Hepatocyte (in vitro differentiated cells): Measurements from ENCODE around the gene ABCE1. TPM values are rescaled to one million over a fixed set of nuclear protein-coding genes. Genes with fewer than 3 reads are reported as not detected.

ENCODE experiments used
- DNase-seq: peaks from one replicate; pipeline ENCODE4 v3.0.0-alpha.2; 2016; ENCODE audit warnings: low spot score
- H2AFZ ChIP-seq: fragments of 200-600 bp; sonication (generic); 2 replicates; pipeline ENCODE4 v1.6.0; 2016; ENCODE audit warnings: antibody characterized with exemption, mild to moderate bottlenecking
- H3K27ac ChIP-seq: fragments of 200-600 bp; sonication (generic); 2 replicates; pipeline ENCODE4 v1.5.1; 2016; ENCODE audit warnings: mild to moderate bottlenecking
- H3K27me3 ChIP-seq: fragments of 200-600 bp; sonication (generic); 2 replicates; pipeline ENCODE4 v1.6.1; 2016
- H3K36me3 ChIP-seq: fragments of 200-600 bp; sonication (generic); replicated peaks from 2 replicates; pipeline ENCODE4 v1.5.1; 2016; ENCODE audit warnings: low read depth; ENCODE audit not compliant: insufficient read depth
- H3K4me1 ChIP-seq: fragments of 200-600 bp; sonication (generic); 2 replicates; pipeline ENCODE4 v1.5.1; 2016; ENCODE audit warnings: mild to moderate bottlenecking, moderate library complexity; ENCODE audit not compliant: insufficient read depth
- H3K4me2 ChIP-seq: fragments of 200-600 bp; sonication (generic); 2 replicates; pipeline ENCODE4 v1.6.0; 2016
- H3K4me3 ChIP-seq: fragments of 200-600 bp; sonication (generic); 2 replicates; pipeline ENCODE4 v1.5.1; 2016; ENCODE audit warnings: mild to moderate bottlenecking
- H3K79me2 ChIP-seq: fragments of 200-600 bp; sonication (generic); 2 replicates; pipeline ENCODE4 v1.6.0; 2017; ENCODE audit warnings: mild to moderate bottlenecking
- H3K9me2 ChIP-seq: fragments of 200-600 bp; sonication (generic); replicated peaks from 2 replicates; pipeline ENCODE4 v1.6.0; 2017; ENCODE audit warnings: mild to moderate bottlenecking; ENCODE audit not compliant: insufficient read depth
- H3K9me3 ChIP-seq: fragments of 200-600 bp; sonication (generic); 2 replicates; pipeline ENCODE4 v1.5.1; 2016; ENCODE audit warnings: low read depth, mild to moderate bottlenecking
- H4K20me1 ChIP-seq: fragments of 200-600 bp; sonication (generic); 2 replicates; pipeline ENCODE4 v1.6.0; 2016; ENCODE audit warnings: mild to moderate bottlenecking; ENCODE audit not compliant: insufficient read depth, poor library complexity, severe bottlenecking
- EZH2 ChIP-seq: fragments of 200-600 bp; sonication (generic); IDR thresholded peaks from 2 replicates; pipeline ENCODE4 v1.6.1; 2016; ENCODE audit warnings: antibody characterized with exemption, mild to moderate bottlenecking, borderline replicate concordance
- EZH2phosphoT487 ChIP-seq: fragments of 200-600 bp; sonication (generic); IDR thresholded peaks from one replicate; pipeline ENCODE4 v1.6.1; 2018; ENCODE audit warnings: antibody characterized with exemption, mild to moderate bottlenecking, low read depth, moderate library complexity; ENCODE audit not compliant: unreplicated experiment, severe bottlenecking
- WGBS: methylation state at CpG from one replicate; pipeline ENCODE4 v1.1.6; 2016; ENCODE audit warnings: low lambda C conversion rate; ENCODE audit errors: missing lambda C conversion rate; 5-methylcytosine and 5-hydroxymethylcytosine counted together
- polyA plus RNA-seq: library from polyadenylated mRNA; unstranded; fragments of >200 nt; fragmentation: Nextera tagmentation; extraction: Ambion mirVana; gene quantifications from 2 replicates; pipeline ENCODE4 v1.2.1, GENCODE V29; 2016
- total RNA-seq: library from RNA; depleted of rRNA; stranded (reverse); fragments of >200 nt; gene quantifications from 2 replicates; pipeline ENCODE4 v1.2.3, GENCODE V29; 2014
- TF ChIP-seq, protein P1 (sequence below): fragments of 200-600 bp; sonication (generic); IDR thresholded peaks from 2 replicates; pipeline ENCODE4 v1.5.1; 2016; ENCODE audit warnings: antibody characterized with exemption, mild to moderate bottlenecking; ENCODE audit not compliant: poor library complexity

The ABCE1 gene
- total and polyA plus RNA-seq, 2 experiments from 2014 or later = 24.3 to 82.4 TPM

- H3K4me1 ChIP-seq = no peaks in the 10 kb centered on the region
- H4K20me1 ChIP-seq = peaks cover 8% of the 10 kb centered on the region
- H3K9me2 ChIP-seq = no peaks in the 10 kb centered on the region
- H2AFZ ChIP-seq = no peak overlapping the region
- no peak for DNase-seq
- H3K4me3 ChIP-seq = no peak overlapping the region
- no peak overlapping the region for H3K4me2 ChIP-seq
- no peak overlapping the region for H3K27ac ChIP-seq
- H3K36me3 ChIP-seq = peaks cover 6% of the 10 kb centered on the region
- no peaks in the 10 kb centered on the region for H3K27me3 ChIP-seq
- TF ChIP-seq, protein P1, sequence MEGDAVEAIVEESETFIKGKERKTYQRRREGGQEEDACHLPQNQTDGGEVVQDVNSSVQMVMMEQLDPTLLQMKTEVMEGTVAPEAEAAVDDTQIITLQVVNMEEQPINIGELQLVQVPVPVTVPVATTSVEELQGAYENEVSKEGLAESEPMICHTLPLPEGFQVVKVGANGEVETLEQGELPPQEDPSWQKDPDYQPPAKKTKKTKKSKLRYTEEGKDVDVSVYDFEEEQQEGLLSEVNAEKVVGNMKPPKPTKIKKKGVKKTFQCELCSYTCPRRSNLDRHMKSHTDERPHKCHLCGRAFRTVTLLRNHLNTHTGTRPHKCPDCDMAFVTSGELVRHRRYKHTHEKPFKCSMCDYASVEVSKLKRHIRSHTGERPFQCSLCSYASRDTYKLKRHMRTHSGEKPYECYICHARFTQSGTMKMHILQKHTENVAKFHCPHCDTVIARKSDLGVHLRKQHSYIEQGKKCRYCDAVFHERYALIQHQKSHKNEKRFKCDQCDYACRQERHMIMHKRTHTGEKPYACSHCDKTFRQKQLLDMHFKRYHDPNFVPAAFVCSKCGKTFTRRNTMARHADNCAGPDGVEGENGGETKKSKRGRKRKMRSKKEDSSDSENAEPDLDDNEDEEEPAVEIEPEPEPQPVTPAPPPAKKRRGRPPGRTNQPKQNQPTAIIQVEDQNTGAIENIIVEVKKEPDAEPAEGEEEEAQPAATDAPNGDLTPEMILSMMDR = no peak
- TF ChIP-seq EZH2phosphoT487 (no peak), EZH2 (no peak)
- 83% methylated on average over 2 of the region's 2 CpGs for WGBS
- H3K9me3 ChIP-seq = no peaks in the 10 kb centered on the region
- H3K79me2 ChIP-seq = peaks cover 29% of the 10 kb centered on the region
These were observed 9.0 kb downstream of the ABCE1 start for GRCh38 chr4:145107126-145107525.

DNA sequence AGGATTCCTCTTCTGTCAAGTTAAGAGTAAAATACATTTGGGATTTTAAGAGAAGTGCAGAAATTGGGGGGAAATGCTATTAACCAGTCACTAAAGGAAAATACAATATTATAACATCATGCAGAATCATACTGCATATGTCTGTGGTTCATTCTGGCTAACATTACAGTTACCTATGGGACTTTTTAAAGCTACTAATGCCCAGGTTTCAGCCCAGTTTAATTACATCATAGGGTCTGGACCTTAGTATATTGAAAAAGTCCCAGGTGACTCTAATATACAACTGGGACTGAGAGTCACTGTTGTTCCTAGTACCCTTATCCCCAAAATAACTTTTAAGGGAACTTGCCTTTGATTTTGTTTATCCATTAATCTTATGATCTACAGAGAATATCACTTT lies 10.0 kb downstream of the ABCE1 start:
- DNase-seq = no peak
- H3K4me2 ChIP-seq = no peak overlapping the region
- peaks cover 6% of the 10 kb centered on the region for H3K36me3 ChIP-seq
- no peak overlapping the region for H2AFZ ChIP-seq
- no peak for TF ChIP-seq EZH2
- TF ChIP-seq EZH2phosphoT487 = no peak
- TF ChIP-seq, protein P1 = no peak
- no peak overlapping the region for H3K4me3 ChIP-seq
- no peak overlapping the region for H3K27ac ChIP-seq
- peaks cover 19% of the 10 kb centered on the region for H3K79me2 ChIP-seq
- H3K9me3 ChIP-seq = no peaks in the 10 kb centered on the region
- no peaks in the 10 kb centered on the region for H3K4me1 ChIP-seq
- H4K20me1 ChIP-seq = peaks cover 8% of the 10 kb centered on the region
- H3K9me2 ChIP-seq = no peaks in the 10 kb centered on the region
- H3K27me3 ChIP-seq = no peaks in the 10 kb centered on the region

GRCh38 chr4:145125396-145125795 lies 27.3 kb downstream of the ABCE1 start:
- Histone ChIP-seq H3K4me2 (no peak overlapping the region), H4K20me1 (no peaks in the 10 kb centered on the region), H3K9me3 (no peaks in the 10 kb centered on the region), H2AFZ (no peak overlapping the region), H3K9me2 (no peaks in the 10 kb centered on the region), H3K27me3 (no peaks in the 10 kb centered on the region), H3K79me2 (no peaks in the 10 kb centered on the region), H3K36me3 (peaks cover 4% of the 10 kb centered on the region), H3K4me3 (no peak overlapping the region), H3K27ac (no peak overlapping the region), H3K4me1 (no peaks in the 10 kb centered on the region)
- 99% methylated on average over 2 of the region's 2 CpGs for WGBS
- TF ChIP-seq, protein P1 = no peak
- TF ChIP-seq EZH2phosphoT487 (no peak), EZH2 (no peak)
- no peak for DNase-seq

DNA sequence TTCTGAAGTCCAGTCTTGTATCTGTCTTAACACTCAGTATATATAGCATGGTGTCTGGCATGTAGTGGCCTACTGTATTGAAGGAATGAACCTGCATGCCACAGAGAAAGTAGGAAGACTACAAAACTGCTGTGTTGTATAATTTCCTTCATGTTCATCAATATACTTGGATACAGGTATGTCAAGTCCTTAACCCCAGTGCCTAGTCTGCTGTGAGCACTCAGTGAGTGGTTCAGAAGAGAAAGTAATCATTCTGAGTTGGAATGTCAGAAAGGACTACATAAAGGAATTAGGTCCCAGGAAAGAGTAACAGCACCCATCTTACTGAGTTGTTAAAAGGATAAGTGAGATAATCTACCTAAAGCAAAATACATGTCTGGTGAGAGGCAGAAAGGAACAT lies 32.0 kb downstream of the ABCE1 start:
- Histone ChIP-seq H3K4me3 (no peak overlapping the region), H3K27ac (no peak overlapping the region), H3K27me3 (no peaks in the 10 kb centered on the region), H3K4me2 (no peak overlapping the region), H3K9me3 (no peaks in the 10 kb centered on the region), H3K79me2 (no peaks in the 10 kb centered on the region), H3K4me1 (no peaks in the 10 kb centered on the region), H3K9me2 (no peaks in the 10 kb centered on the region), H2AFZ (no peak overlapping the region), H3K36me3 (no peaks in the 10 kb centered on the region), H4K20me1 (no peaks in the 10 kb centered on the region)
- DNase-seq = no peak
- TF ChIP-seq, protein P1 = no peak
- TF ChIP-seq EZH2phosphoT487 (no peak), EZH2 (no peak)
